ENCODE results near the gene ADAM12.
A peak's percentile ranks its signal among the peaks of the same experiment; 100 is the strongest.

Gene ADAM12

DNA sequence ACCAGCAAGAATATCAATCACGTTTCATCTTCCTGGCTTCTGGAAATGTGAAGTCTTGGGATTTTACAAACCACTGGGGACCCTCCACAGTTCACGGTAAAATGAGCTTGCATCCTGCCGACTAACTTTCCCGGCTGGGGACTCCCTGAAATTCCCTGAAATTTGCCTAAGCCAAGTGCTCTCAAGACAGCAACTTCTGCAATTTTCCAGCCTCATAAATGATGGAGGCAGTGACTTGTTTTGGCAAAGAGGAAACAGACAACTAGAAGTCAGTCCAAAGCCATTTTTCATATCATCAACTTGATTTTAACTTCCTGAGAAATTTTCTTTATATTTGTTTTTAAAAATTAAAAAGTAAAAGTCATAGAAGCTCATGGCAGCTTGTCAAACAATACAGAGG lies 279.6 kb downstream of the ADAM12 start:
- DNase-seq (ENCODE audit: low spot score) = no peak
- TF ChIP-seq, protein P1, sequence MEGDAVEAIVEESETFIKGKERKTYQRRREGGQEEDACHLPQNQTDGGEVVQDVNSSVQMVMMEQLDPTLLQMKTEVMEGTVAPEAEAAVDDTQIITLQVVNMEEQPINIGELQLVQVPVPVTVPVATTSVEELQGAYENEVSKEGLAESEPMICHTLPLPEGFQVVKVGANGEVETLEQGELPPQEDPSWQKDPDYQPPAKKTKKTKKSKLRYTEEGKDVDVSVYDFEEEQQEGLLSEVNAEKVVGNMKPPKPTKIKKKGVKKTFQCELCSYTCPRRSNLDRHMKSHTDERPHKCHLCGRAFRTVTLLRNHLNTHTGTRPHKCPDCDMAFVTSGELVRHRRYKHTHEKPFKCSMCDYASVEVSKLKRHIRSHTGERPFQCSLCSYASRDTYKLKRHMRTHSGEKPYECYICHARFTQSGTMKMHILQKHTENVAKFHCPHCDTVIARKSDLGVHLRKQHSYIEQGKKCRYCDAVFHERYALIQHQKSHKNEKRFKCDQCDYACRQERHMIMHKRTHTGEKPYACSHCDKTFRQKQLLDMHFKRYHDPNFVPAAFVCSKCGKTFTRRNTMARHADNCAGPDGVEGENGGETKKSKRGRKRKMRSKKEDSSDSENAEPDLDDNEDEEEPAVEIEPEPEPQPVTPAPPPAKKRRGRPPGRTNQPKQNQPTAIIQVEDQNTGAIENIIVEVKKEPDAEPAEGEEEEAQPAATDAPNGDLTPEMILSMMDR (IDR thresholded peaks at IDR 0.05; ENCODE audit: extremely low read depth, missing control alignments) = no peak

DNA sequence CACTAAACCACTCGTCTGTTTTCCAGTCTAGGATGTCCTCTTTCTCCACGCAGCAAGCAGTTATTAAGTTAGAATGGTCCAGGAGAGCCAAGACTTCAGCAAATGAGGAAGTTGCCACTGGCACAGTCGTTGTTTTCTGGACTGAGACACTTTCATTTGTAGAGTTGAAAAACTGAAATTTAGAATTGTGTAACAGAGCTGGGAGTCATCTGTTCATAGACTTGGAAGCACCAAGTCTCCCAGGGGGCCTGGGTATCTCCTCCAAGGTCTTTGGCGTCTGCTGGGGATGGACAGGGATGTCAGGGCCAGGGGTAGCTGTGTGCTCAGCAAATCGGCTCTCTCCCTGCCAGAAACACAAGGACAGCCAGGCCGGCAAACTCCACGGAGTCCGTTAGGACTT lies 283.5 kb downstream of the ADAM12 start:
- TF ChIP-seq, protein P1 (IDR thresholded peaks at IDR 0.05; ENCODE audit: extremely low read depth, missing control alignments) = no peak
- no peak for DNase-seq (ENCODE audit: low spot score)

DNA sequence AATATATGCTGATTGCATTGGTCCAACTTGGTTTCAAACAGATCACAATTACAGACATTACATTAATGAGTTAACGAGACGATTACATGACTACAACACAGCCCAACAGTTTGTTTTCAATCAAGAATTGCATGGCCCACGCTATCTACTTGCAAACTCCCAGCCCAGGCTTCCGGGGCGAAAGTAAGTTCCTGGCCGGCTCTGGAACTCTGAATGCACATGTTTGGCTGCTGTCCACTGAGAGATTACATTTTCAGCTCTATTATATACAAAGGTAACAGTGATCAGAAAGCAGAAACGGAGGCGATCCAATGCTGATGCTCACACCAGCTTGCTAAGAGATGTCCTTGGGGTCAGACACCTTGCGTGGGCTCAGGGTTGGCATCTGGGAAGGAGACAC lies 285.6 kb downstream of the ADAM12 start:
- TF ChIP-seq, protein P1 (IDR thresholded peaks at IDR 0.05; ENCODE audit: extremely low read depth, missing control alignments) = no peak

DNA sequence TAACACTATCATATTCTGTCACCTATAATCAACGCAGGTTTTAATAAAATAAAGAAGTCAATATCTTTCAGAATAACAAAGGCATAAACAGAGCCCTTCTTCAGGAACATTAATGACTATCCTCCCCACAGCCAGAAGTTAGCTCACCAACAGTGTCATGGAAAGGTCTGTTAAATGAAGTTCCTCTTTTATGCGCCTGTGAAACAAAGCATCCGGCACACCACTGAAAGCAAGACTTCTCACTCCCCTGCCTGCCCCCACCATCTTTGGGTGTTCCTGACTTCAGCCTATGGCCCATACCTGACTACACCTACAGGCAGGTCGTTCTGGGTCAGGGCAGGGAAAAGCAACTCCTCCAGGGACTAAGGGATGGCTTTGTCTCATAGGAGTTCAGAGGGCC lies 286.5 kb downstream of the ADAM12 start:
- TF ChIP-seq, protein P1 (IDR thresholded peaks at IDR 0.05; ENCODE audit: extremely low read depth, missing control alignments) = no peak
- peak; percentile 45 for DNase-seq (ENCODE audit: low spot score)

More for the DNA sequence above, 285.6 kb downstream of the ADAM12 start:
- DNase-seq (ENCODE audit: low spot score) = no peak

DNA sequence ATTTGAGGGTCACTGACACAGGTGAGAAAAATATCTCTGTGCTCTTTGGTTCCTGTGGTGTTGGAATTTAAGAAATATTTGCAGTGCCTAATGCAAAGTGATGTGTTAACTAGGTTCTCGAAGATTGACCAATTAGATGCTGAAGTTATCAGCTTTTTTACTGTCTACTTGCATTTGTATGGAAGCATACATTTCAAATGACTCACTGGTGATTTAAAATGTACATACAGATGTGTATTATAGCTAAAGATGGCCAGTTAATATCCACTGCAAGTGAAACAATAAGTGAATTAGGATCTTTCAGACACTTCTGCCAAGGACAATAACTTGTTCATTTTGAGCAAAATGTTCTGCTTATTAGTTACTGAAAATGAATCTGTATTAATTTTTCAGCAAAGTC lies 287.0 kb downstream of the ADAM12 start:
- TF ChIP-seq, protein P1 (IDR thresholded peaks at IDR 0.05; ENCODE audit: extremely low read depth, missing control alignments) = no peak
- no peak for DNase-seq (ENCODE audit: low spot score)

DNA sequence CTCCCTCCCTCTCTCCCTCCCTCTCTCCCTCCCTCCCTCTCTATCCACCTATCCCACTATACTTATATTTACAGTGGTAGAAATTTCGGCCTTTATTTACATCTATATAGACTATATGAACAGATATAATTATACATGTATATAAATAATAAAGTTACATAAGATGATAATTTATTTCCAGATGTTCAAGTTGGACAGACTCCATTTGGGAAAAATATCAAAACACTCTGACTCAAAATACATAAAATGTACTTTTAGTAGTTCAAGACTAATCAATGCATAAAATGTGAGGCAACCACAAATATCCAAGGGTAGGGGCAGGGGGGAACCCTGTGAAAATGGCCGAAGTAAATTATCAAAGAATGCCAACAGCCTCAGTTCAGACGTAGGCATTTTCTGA lies 288.9 kb downstream of the ADAM12 start:
- TF ChIP-seq, protein P1 (IDR thresholded peaks at IDR 0.05; ENCODE audit: extremely low read depth, missing control alignments) = no peak
- DNase-seq (ENCODE audit: low spot score) = no peak

DNA sequence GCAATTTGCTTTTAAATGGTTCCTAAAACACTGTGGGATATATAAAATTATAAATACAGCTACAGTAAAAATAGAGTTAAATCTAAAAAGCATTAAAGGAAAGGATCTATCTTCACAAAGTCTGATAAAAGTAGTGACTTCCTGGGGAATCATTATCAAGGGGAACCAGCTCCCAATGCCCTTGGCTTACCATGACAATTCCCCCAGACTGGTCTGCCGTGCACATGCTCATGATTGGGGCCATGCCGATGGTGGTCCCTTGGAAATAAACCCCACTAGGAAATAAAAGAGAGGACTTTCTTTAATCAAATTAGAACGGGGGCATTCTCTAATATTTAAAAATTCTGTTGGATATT lies 290.1 kb downstream of the ADAM12 start:
- TF ChIP-seq, protein P1 (IDR thresholded peaks at IDR 0.05; ENCODE audit: extremely low read depth, missing control alignments) = no peak
- DNase-seq (ENCODE audit: low spot score) = no peak
